NCI-H510A (cell line): ENCODE data around the gene SHANK2.

Experiments
- DNase-seq: peaks from one replicate; lab custom pipeline; 2025; lab: John Stamatoyannopoulos, UW

The SHANK2 gene

DNA sequence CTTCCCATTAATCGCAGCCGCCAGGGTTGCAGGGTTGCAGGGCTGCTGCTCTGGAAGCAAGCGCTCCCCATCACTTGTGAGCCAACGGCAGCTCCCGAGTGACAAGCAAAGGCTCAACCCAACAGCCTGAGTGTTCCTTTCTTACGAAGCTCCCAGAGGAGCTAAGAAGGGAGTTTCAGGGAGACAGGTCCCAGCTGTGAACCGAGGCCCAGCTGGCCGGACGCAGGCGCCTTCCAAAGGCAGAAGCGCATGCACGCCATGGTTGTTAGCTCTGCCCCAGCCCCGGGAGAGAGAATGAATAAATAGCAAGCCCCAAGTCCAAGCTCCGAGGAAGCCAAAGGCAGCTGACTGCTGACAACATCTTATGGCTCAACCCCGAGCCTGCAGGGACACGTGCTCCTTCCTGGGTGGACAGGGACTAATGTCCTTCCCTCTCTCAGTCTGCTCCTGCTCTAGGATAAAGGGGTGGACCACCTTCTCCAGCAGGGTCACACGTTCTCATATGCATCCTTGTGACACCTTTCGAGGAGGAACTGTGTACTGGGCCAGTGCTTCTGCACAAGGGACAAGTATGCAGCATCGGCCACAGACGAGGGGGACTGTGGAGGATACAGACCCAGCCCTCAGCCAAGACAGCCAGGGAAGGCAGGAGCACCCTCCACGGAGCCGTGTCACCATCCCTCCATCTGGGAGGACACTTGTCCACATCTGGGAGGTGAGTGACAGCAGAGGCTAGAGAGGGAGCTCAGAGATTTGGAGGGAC is 29.9 kb downstream of the SHANK2 start:
- no peak for DNase-seq

DNA sequence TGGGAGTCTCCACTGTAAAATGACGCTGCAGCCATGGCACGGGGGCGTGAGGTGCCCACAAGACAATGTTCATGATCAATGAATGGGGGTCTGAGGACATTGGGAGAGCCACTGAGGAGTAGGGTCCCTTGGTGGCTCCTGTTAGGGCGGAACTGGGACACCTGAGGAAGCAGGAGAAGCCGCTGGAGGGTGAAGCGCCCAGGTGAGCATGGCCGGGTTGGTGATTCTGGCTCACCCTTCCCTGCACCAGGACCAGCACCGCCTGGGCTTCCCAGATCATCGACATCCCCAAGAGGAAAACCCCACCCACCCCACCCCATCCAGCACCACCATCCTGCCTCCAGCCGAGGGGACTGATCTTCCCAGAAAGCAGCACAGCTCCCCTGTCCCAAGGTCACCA is 30.6 kb downstream of the SHANK2 start:
- DNase-seq: no peak

DNA sequence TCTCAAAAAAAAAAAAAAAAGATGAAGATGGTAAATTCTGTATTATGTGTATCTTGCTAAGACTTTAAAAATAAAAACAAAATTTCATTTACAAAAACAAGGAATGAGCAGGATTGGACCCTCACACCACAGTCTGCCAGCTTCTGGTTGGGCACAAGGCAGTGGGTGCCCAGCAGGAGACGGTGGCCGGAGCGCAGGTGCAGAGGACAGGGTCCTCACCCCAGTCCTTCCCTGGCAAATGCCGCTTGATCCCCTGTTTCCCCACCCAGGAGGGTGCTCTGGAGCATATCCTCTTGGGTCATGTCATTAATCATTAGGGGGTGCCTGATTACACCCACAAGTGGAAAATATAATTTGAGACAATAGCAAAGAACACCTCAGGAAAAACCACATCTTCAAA is 31.2 kb downstream of the SHANK2 start:
- no peak for DNase-seq

- no peak for DNase-seq
Measured at GRCh38 chr11:71218789-71219499, 33.4 kb downstream of the SHANK2 start.

- DNase-seq: no peak
Measured at GRCh38 chr11:71215425-71215965, 36.9 kb downstream of the SHANK2 start.

DNA sequence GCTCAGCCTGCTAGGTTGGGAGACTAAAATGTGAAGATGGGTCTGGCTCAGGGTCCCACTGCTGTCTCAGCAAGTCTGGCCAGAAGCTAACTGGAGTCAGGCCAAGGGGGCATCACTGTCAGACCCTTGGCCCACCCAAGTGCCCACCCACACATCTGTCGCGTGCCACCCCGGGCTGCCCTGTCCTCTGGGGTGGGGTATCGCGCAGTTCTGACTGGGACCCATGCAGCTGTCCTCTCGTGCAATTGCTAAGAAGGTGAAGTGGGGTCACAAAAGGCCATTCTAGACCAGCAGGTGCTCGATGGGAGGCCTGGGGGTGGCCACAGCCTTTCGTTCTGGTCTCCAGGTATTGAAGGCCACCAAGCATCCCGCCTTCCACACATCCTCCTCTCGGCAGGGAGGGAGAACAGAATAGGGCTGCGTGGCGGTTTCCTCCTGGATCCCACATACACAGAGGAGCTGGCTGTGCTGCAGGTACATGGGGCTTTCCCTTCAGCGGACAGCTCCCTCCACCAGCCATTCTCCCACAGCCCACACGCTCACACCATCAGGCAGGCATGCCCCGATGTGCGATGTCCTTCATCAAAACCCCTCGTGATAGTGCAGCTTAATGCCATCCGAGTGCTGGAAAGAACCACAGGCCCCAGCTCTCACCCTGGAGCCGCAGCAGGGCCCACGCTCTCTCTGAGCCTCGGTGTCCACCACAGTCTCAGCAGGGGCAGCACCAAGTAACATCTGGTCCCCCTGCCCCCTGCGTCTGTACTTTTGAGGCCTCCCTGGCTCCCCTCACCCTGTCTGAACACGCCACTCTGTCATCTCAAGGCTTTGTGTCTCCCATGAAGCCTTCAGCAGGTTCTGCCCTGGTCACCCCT is 37.6 kb downstream of the SHANK2 start:
- no peak for DNase-seq

GRCh38 chr11:71213696-71214552 is 38.5 kb downstream of the SHANK2 start:
- no peak for DNase-seq

DNA sequence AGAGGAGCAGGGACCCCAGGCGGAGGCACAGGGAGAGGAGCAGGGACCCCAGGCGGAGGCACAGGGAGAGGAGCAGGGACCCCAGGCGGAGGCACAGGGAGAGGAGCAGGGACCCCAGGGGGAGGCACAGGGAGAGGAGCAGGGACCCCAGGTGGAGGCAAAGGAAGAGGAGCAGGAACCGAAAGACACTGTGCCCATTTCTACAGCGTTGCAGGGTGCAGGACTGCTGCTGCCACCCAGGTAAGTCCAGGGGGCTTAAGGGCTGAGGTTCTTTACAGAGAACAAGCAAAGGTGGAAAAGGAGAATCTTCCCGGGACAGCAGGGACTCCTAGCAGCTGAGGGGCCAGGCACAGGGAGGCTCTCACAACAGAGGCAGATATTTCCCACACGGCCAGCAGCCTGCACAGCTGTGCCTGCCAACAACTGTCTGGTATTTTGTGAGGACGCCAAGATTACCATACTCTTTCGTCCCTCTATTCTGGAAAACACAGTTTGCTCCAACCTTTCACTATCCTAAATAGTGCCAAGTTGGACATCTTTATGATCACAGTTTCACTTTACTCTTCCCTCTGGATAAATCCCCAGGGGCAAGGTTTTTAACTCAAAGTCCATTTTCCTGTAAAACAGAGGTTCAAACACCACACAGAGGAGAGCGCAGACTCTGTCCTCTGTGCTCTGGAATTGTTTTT is 39.4 kb downstream of the SHANK2 start:
- no peak for DNase-seq

- DNase-seq: no peak
Measured at GRCh38 chr11:71211631-71212030, 40.7 kb downstream of the SHANK2 start.

DNA sequence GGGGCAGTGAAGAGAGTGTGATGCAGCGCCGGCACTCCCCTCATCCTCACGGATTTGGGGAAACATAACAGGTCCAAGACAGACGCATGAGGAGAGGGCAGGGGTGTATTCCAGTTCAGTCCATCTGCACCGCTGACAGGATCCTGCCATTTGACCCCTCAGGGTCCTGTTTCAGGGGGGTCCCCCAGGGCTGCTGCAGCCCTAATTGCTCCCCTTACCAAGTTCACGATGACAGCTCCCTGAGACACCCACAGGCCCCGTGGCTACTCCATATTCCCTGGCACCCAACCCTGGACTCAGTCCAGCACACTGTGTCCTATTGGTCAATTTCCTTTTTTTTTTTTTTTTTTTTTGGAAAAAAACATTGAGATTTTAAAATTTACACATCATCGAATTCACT is 41.5 kb downstream of the SHANK2 start:
- DNase-seq: no peak

DNA sequence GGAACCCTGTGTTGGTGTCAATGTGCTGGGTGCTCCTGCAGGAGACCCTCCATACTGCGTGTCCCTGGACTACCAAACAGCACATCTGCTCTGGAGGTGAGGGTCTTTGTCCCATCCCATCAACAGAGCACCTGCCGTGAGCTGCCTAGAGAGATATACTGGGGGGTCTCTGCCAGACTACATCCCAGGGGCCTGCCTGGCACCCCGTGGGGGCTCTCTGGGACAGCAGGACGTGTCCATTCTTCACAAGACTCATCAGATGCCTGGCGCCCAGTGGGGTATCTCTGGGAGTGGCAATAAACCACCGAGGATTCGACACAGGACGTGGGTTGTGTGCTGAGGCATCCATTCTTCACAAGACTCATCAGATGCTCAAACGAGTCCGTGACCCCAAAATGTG is 42.7 kb downstream of the SHANK2 start:
- no peak for DNase-seq

DNA sequence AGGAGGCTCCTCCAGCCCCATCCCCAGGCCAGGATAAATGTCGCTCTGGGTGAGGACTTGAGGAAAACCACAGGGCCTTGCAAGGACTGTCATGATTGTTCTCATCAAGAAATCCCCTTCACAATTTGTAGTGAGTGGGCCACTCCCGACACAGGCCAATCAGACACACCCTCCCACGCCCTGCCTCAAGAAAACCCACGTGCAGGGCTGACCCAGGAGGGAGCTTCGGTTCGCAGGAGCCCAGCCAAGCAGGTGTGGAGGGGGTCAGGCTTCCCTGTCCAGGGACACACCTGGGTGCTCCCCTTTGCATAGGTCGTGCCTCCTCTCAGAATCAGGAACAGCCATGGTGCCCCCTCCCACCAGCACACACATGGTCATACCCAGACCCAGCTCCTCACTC is 43.2 kb downstream of the SHANK2 start:
- no peak for DNase-seq

GRCh38 chr11:71208011-71208774 is 44.2 kb downstream of the SHANK2 start:
- DNase-seq: no peak

DNA sequence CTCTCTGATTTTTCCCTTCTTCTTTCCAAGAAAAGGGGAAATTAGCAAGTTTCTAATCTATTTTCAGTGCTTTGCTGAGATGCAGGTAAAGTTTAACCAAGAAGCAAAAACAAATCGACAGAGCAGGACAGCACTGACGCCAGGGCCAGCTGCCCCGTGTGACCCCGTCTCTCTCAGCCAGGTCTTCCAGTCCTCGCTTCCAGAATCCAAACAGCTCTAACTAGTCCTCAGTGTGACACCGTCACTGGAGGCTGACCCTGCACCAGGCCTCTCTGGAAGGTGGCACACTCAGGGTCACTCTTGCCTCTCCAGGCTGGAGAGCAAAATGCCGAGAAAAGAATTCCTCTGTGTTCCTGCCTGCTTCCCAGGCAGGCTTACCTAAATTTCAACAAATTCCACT is 44.8 kb downstream of the SHANK2 start:
- no peak for DNase-seq

- DNase-seq: peak; percentile 19
Measured at GRCh38 chr11:71206186-71206585, 46.2 kb downstream of the SHANK2 start.

DNA sequence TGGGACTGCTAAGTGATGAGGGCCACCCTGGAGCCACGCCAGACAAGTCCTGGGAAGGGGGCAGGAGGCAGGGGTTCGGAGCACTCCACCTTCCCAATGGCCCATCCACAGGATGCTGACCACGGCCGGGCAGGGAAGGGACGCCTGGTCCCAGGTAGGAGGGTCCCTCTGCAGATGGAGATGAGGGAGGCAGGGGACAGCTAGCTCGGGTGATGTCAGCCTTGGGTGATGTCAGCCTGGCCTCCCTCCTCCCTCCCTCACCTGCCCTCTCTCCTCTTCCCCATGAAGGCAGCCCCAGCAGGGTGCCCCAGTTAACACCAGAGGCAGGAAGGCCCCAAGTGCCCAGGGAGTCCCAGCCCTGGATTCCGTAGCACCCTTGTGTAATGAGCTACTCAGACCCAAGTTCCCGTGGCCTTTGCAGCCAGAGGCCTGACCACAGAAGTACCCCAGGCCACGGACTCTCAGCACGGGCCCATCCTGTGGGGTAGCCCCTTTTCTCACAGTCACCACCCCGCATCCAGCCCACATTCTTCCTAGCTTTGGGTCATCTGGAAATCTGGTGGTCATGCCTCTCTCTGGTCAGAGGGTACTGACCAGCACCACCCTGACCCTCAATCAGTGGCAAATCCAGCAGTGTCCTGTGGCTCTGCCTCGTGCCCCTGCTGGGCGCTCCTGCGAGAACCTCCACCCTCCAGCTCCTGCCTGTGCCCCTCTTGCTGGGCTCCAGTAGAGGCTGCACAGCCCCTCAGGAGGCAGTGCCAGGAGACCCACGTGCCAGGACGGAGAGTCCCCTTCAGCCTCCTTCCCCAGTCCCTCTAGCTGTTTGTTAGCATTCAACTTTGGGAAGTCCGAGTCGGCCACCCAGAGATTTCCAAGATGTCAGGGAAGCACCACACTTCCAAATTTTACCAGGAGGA is 47.4 kb downstream of the SHANK2 start:
- DNase-seq: peak; percentile 40

DNA sequence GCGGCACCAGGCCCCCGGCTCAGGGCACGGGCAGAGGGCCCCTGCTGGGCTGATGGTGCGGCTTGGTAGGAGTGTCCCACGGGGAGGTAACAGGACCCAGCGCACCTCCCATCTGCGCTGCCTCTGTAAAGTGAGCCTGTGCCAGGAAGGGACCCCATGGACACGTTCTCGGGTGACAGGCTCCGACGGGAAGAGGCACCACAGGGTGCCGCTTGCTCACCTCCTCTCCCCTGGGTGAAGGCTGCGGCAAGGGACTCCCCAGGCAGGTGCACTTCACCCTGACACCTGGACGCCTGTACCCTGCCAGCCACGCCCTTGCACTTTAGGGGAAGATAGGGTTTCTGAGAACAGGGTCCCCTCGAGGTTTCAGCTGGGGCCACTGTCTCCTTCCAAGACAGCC is 48.1 kb downstream of the SHANK2 start:
- DNase-seq: peak; percentile 33

GRCh38 chr11:71203681-71204080 is 48.7 kb downstream of the SHANK2 start:
- no peak for DNase-seq

DNA sequence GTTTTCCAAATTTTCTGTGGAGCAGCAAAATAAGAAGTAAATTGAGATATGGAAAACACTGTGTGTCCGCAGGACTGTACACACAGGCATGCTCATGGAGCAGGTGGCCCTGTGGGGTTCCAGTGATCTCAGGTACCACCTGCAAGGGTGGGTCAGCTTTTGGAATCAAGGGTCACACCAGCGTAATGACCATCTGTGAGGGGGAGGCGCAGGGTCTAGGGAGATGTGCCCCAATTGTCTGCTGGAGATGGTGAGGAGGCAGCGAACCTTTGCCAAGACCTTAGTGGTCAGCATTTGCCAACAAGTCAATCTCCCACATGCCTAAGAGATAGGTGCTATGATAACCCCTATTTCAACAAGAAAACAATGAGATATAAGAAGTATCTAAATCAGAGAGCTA is 49.4 kb downstream of the SHANK2 start:
- DNase-seq: no peak
